Measurements from ENCODE around the gene OR4C6.

The OR4C6 gene

GRCh38 chr11:55661901-55662300 lies at the start of gene OR4C6:
TSS of gene OR4C6 (plus strand) at chr11:55662201. CDS start at chr11:55665167, 2,966 bp downstream.
- no peak for DNase-seq (ENCODE audit: low spot score)

DNA sequence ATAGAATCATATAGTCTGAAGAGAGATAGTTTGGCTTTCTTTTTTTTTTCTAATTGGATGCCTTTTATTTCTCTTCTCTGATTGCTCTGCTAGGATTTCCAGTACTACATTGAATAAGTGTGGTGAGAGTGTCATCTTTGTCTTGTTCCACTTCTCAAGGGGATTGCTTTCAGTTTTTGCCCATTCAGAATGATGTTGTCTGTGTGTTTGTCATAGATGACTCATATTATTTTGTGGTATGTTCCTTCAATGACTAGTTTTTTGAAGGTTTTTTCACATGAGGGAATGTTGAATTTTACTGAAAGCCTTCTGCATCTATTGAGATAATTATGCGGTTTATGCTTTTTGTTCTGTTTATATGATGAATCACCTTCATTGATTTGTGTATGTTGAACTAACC lies 37.5 kb upstream of the OR4C6 start:
- DNase-seq (ENCODE audit: low spot score) = no peak

DNA sequence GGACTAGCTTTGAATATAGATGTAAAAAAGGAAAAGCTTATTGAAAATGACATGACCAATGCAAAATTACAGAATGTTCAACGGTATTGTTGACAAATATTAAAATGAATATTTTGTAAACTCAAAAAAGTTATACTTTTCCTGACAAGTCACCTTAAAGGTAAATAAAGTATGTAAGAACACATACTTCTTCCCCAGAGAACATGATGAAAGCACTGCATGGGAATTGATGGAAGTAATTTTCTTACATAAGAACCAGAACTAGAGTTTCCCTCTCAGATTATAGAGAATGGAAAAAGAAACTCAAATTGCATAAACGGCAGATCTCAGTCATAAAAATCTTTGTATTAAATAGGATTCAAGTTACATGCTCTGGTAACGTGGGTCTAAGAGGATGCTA lies 27.2 kb upstream of the OR4C6 start, which contains the start of gene OR4P4:
OR4P4 (plus strand) TSS at position 301 of the 400 bp plus-strand sequence.
- DNase-seq (ENCODE audit: low spot score) = no peak

DNA sequence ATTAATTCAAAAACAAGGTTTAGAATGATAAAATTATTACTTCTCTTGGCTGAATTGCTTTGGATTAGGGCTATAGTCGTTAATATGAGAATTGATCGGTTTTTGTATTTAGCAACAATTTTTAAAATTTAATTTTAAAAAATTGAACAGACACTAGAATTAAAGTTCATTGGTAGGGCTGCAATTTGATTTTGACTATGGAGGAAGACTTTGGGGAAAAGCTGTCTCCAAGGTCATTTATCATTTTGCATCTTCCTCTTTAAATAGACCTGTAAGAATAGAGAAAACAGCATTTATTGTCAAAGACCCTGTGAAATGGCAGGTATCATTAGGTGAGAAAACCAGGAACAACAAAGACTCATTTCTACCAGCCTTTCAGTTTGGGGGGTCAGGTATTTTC lies 14.0 kb upstream of the OR4C6 start, which contains the start of gene OR4S2:
OR4S2 (plus strand) TSS at position 301 of the 400 bp plus-strand sequence. CDS start 2,577 bp downstream, outside the sequence.
- DNase-seq (ENCODE audit: low spot score) = no peak

GRCh38 chr11:55652560-55652959 lies 9.4 kb upstream of the OR4C6 start:
- DNase-seq (ENCODE audit: low spot score) = no peak

DNA sequence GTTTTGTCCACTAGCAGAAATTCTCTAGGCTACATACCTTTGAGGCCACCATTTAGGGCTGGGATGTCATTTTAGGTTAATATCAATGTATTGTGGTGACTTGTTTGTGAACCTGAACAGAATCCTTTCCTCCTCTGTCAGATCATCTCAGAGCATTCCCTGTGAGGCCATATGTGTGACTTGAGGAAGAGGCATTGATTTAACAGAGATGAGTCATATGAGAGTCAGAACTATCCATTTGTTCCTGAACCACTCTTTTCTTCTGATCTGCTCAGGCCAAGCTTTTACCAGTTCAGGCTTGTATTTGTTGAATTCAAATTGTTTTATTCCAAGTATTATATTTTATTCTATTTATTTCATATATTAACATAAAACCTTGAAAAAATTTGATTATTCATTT lies 6.9 kb upstream of the OR4C6 start:
- DNase-seq (ENCODE audit: low spot score) = no peak

GRCh38 chr11:55658031-55658573 lies 3.9 kb upstream of the OR4C6 start:
- no peak for DNase-seq (ENCODE audit: low spot score)

DNA sequence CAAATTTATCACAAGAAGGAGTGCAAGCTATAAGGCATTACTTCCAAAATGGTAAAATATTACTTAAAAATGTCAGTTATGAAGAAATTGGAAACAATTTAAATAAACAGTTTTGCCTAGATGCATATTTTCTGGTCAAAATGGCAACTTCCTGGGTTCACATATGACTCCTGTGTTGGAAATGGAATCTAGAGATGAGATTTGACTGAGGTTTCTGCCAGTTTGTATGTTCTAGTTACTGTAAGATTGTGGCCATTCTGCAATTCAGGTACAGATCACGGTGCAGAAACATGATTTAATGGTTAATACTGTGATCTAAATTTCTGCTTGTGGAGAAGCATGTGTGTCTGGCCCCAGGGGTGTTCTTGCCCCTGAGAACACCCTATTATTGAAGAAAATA lies 3.4 kb upstream of the OR4C6 start:
- no peak for DNase-seq (ENCODE audit: low spot score)

- no peak for DNase-seq (ENCODE audit: low spot score)
Measured at GRCh38 chr11:55669376-55669775, 7.4 kb downstream of the OR4C6 start.

DNA sequence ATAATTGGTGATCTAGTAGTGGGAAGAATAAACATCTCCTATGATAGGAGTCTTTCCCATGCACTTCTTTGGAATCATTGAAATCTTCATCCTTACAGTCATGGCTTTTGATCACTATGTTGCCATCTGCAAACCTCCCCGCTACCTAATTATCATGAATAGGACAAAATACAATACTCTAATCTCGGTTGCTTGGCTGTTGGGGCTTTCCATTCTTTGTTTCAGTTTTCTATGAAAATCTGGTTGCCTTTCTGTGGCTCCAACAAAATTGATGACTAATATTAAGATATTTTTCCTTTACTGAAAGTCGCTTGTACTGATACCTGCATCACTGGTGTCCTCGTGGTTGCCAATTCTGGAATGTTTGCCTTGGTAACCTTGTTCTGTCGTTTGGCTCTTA lies 11.9 kb downstream of the OR4C6 start:
- no peak for DNase-seq (ENCODE audit: low spot score)

- no peak for DNase-seq (ENCODE audit: low spot score)
Measured at GRCh38 chr11:55697817-55698216, 35.8 kb downstream of the OR4C6 start.

DNA sequence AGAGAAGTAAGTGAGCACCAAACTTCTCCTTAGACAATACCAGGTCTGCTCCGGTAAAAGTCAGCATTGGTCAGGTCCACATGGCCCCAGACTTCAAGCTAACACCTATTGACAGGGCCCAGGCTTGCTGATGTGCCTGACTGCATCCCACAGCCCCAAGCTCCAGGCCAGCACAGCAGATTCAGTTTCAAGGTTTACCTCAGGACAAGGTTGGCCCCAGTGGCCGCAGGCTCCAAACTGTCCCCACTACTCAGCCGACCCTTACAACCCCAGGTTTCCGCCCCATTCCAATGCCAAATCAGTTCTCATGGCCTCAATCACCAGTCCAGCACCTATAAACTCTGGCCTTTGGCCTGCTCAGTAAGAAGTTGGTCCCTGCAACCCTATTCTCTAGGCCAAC lies 39.4 kb downstream of the OR4C6 start:
- no peak for DNase-seq (ENCODE audit: low spot score)

DNA sequence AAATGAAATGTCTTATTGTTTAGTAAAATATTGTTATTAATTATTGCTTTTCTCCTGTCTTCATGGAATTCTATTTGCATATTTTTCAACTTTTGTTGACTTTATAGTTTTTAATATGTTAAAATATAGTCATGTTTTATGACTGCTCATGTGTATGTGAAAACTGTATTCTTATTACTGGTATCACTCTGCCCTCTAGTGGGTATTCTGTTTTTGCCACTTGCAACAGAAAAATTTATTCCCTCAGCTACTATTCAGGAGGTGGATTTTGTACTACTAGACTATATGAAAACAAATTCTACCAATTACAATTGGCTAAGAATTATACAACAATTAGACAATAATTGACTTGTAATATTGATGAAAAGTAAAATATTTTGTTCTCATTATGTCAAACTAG lies 45.0 kb downstream of the OR4C6 start:
- DNase-seq (ENCODE audit: low spot score) = peak; percentile 7

DNA sequence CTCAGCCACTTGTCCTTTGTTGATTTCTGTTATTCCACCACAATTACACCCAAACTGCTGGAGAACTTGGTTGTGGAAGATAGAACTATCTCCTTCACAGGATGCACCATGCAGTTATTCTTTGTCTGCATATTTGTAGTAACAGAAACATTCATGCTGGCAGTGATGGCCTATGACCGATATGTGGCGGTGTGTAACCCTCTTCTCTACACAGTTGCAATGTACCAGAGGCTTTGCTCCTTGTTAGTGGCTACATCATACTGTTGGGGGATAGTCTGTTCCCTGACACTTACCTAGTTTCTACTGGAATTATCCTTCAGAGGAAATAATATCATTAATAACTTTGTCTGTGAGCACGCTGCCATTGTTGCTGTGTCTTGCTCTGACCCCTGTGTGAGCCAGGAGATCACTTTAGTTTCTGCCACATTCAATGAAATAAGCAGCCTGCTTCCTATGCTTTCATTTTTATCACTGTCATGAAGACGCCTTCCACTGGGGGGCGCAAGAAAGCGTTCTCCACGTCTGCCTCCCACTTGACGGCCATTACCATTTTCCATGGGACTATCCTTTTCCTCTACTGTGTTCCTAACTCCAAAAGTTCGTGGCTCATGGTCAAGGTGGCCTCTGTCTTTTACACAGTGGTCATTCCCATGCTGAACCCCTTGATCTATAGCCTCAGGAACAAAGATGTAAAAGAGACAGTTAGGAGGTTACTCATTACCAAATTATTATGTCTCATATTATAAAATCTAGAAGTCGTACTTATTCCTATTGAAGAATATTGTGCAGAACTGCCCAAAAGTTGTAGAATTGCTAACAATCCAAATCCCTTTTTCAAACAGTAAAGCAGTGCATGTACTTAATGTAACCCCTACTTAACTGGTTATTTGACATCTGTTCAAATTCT lies 53.2 kb downstream of the OR4C6 start:
- no peak for DNase-seq (ENCODE audit: low spot score)

All from germinal center (tissue), 1 donor.